SK-N-SH (cell line): Measurements from ENCODE around the gene DMAP1. TPM values are rescaled to one million over a fixed set of nuclear protein-coding genes. Genes with fewer than 3 reads are reported as not detected.

Experiments used
- CTCF ChIA-PET: fragments of 300-600, 350-600 bp; formaldehyde crosslinking; extraction: SDS; loops from one replicate; lab custom pipeline; 2021; lab: Yijun Ruan, JAX
- POLR2A ChIA-PET: fragments of 350-600 bp; sonication (Branson Sonifier 250); formaldehyde crosslinking; extraction: SDS; loops from one replicate; lab custom pipeline; 2020; ENCODE audit warnings: antibody characterized with exemption, inconsistent platforms; lab: Yijun Ruan, JAX
- DNase-seq: peaks from one replicate; pipeline ENCODE4 v3.0.0; 2012
- H2AFZ ChIP-seq: fragments of 200-600 bp; sonication (generic); 2 replicates; pipeline ENCODE4 v1.8.1; 2016; ENCODE audit warnings: antibody characterized with exemption, mild to moderate bottlenecking, low read depth
- H3F3A ChIP-seq: fragments of 200-600 bp; sonication (generic); replicated peaks from 2 replicates; pipeline ENCODE3; 2016; ENCODE audit warnings: antibody characterized with exemption, mild to moderate bottlenecking; ENCODE audit not compliant: insufficient read depth
- H3K27ac ChIP-seq, 2 experiments: fragments of 200-500 bp in 1 of 2; fragments of 200-600 bp in 1 of 2; sonication (Bioruptor generic) in 1 of 2; sonication (generic), shearing (Covaris generic) in 1 of 2; 2 replicates each; pipeline versions ENCODE4 v1.5.1 to v1.6.1; 2014 to 2016; ENCODE audit warnings: low read depth in 2 of 2, inconsistent platforms in 1 of 2, low read length in 1 of 2, mild to moderate bottlenecking in 1 of 2, mixed read lengths in 1 of 2
- H3K27me3 ChIP-seq: fragments of 200-600 bp; sonication (generic), shearing (Covaris generic); 2 replicates; pipeline ENCODE4 v1.6.1; 2016; ENCODE audit warnings: mixed run types; ENCODE audit not compliant: insufficient read depth
- H3K36me3 ChIP-seq, 2 experiments: fragments of 200-500 bp in 1 of 2; fragments of 200-600 bp in 1 of 2; sonication (Bioruptor generic) in 1 of 2; sonication (generic) in 1 of 2; replicated peaks in 1 of 2; 2 replicates each; pipeline versions ENCODE3 to v1.5.1; 2014 to 2016; ENCODE audit warnings: low read length in 1 of 2, mild to moderate bottlenecking in 1 of 2; ENCODE audit not compliant: insufficient read depth in 2 of 2, control insufficient read depth in 1 of 2
- H3K4me1 ChIP-seq, 2 experiments: fragments of 200-500 bp in 1 of 2; fragments of 200-600 bp in 1 of 2; sonication (Bioruptor generic) in 1 of 2; sonication (generic), shearing (Covaris generic) in 1 of 2; 2 replicates each; pipeline versions ENCODE4 v1.5.1 to v1.6.1; 2014 to 2016; ENCODE audit warnings: low read depth in 1 of 2, low read length in 1 of 2, mixed run types in 1 of 2; ENCODE audit not compliant: insufficient read depth in 2 of 2, control insufficient read depth in 1 of 2
- H3K4me2 ChIP-seq: fragments of 200-600 bp; sonication (generic), shearing (Covaris generic); 2 replicates; pipeline ENCODE4 v1.6.1; 2017; ENCODE audit warnings: mixed run types
- H3K4me3 ChIP-seq, 2 experiments: fragments of 200-500 bp in 1 of 2; fragments of 200-600 bp in 1 of 2; sonication (Bioruptor generic) in 1 of 2; sonication (generic), shearing (Covaris generic) in 1 of 2; 2 replicates each; pipeline versions ENCODE4 v1.5.1 to v1.8.1; 2014 to 2016; ENCODE audit warnings: low read depth in 2 of 2, inconsistent platforms in 1 of 2, low read length in 1 of 2, mild to moderate bottlenecking in 1 of 2, mixed read lengths in 1 of 2, moderate library complexity in 1 of 2
- H3K79me2 ChIP-seq: fragments of 200-600 bp; sonication (generic); 2 replicates; pipeline ENCODE4 v1.8.1; 2017; ENCODE audit warnings: mild to moderate bottlenecking; ENCODE audit not compliant: insufficient read depth
- H3K9ac ChIP-seq: fragments of 200-600 bp; sonication (generic); 2 replicates; pipeline ENCODE4 v1.6.1; 2017; ENCODE audit warnings: mixed run types
- H3K9me2 ChIP-seq: fragments of 200-600 bp; sonication (generic); 2 replicates; pipeline ENCODE4 v1.6.1; 2017; ENCODE audit warnings: mixed run types
- H3K9me3 ChIP-seq: fragments of 200-600 bp; sonication (generic); 2 replicates; pipeline ENCODE4 v1.6.1; 2017; ENCODE audit warnings: mixed run types, mild to moderate bottlenecking, moderate library complexity
- H4K20me1 ChIP-seq: fragments of 200-600 bp; sonication (generic); 2 replicates; pipeline ENCODE4 v1.6.1; 2017; ENCODE audit warnings: mild to moderate bottlenecking, mixed run types; ENCODE audit not compliant: insufficient read depth
- CHD2 ChIP-seq: fragments of 150-350 bp; IDR thresholded peaks from 2 replicates; pipeline ENCODE4 v1.6.1; 2018; ENCODE audit warnings: low read length; ENCODE audit not compliant: partially characterized antibody
- ELF1 ChIP-seq: IDR thresholded peaks from 2 replicates; pipeline ENCODE4 v1.4.0; 2012
- EP300 ChIP-seq, 2 experiments: IDR thresholded peaks; 2 replicates each; pipeline versions ENCODE4 v1.4.0 to v1.6.1; 2012; ENCODE audit warnings: borderline replicate concordance in 1 of 2, low read depth in 1 of 2, low read length in 1 of 2
- EZH2phosphoT487 ChIP-seq: fragments of 200-600 bp; sonication (generic); IDR thresholded peaks from 2 replicates; pipeline ENCODE4 v1.6.1; 2017; ENCODE audit warnings: low read depth, mixed run types, mild to moderate bottlenecking, antibody characterized with exemption, moderate library complexity, borderline replicate concordance
- FOSL2 ChIP-seq: IDR thresholded peaks from 2 replicates; pipeline ENCODE4 v1.4.0; 2012; ENCODE audit warnings: low read depth, mild to moderate bottlenecking, moderate library complexity, borderline replicate concordance
- FOXM1 ChIP-seq: IDR thresholded peaks from 2 replicates; pipeline ENCODE4 v1.4.0; 2012; ENCODE audit warnings: low read depth, mild to moderate bottlenecking
- GATA2 ChIP-seq: sonication (generic); formaldehyde crosslinking; IDR thresholded peaks from 2 replicates; pipeline ENCODE4 v1.5.0; 2020; ENCODE audit warnings: mild to moderate bottlenecking, missing genetic modification reagents
- IRF3 ChIP-seq: fragments of 150-350 bp; IDR thresholded peaks from 2 replicates; pipeline ENCODE4 v1.6.1; 2016; ENCODE audit warnings: mild to moderate bottlenecking, low read depth, low read length
- JUND ChIP-seq: IDR thresholded peaks from 2 replicates; pipeline ENCODE4 v1.4.0; 2012
- MEF2A ChIP-seq: IDR thresholded peaks from 2 replicates; pipeline ENCODE4 v1.4.0; 2012; ENCODE audit warnings: low read depth, borderline replicate concordance
- NRF1 ChIP-seq: IDR thresholded peaks from 2 replicates; pipeline ENCODE4 v1.6.1; 2012; ENCODE audit warnings: low read depth, mild to moderate bottlenecking, low read length
- RFX5 ChIP-seq: IDR thresholded peaks from 2 replicates; pipeline ENCODE4 v1.6.1; 2012; ENCODE audit warnings: mild to moderate bottlenecking, improper control_type of control experiment, low read length
- TEAD4 ChIP-seq: IDR thresholded peaks from 2 replicates; pipeline ENCODE4 v1.4.0; 2012; ENCODE audit warnings: mild to moderate bottlenecking, borderline replicate concordance; ENCODE audit not compliant: insufficient read depth
- WGBS: methylation state at CpG from one replicate; pipeline ENCODE4 v1.1.6; 2017; ENCODE audit warnings: low lambda C conversion rate; 5-methylcytosine and 5-hydroxymethylcytosine counted together
- polyA plus RNA-seq, 3 experiments: library from polyadenylated mRNA; depleted of rRNA; stranded (reverse); fragments of >200 nt; gene quantifications; 2 replicates each; pipeline ENCODE4 v1.2.3, GENCODE V29; 2012
- TF ChIP-seq, protein P1 (sequence below): fragments of 200-600 bp; sonication (generic); IDR thresholded peaks from 2 replicates; pipeline ENCODE4 v1.6.1; 2017; ENCODE audit warnings: antibody characterized with exemption, mild to moderate bottlenecking, moderate library complexity
- TF ChIP-seq, protein P2 (sequence below): IDR thresholded peaks from 2 replicates; pipeline ENCODE4; 2012

Gene DMAP1
- polyA plus RNA-seq, 1 of the 3 experiments (the other 2 are of a cell fraction) = 59.6 TPM

GRCh38 chr1:44235808-44236207 is 22.5 kb downstream of the DMAP1 start:
- Histone ChIP-seq H3K9me2 (no peaks in the 10 kb centered on the region), H3F3A (no peaks in the 10 kb centered on the region), H4K20me1 (no peaks in the 10 kb centered on the region), H3K27me3 (no peaks in the 10 kb centered on the region), H3K36me3 (peaks cover 0 to 11% of the 10 kb centered on the region in 2 experiments), H3K27ac (no peak overlapping the region), H3K79me2 (no peaks in the 10 kb centered on the region), H3K9me3 (no peaks in the 10 kb centered on the region), H3K9ac (no peak overlapping the region), H2AFZ (no peak overlapping the region), H3K4me3 (no peak overlapping the region), H3K4me1 (peaks cover 10 to 14% of the 10 kb centered on the region in 2 experiments; a peak in 3 of 4 replicates), H3K4me2 (no peak overlapping the region)
- TF ChIP-seq, protein P1, sequence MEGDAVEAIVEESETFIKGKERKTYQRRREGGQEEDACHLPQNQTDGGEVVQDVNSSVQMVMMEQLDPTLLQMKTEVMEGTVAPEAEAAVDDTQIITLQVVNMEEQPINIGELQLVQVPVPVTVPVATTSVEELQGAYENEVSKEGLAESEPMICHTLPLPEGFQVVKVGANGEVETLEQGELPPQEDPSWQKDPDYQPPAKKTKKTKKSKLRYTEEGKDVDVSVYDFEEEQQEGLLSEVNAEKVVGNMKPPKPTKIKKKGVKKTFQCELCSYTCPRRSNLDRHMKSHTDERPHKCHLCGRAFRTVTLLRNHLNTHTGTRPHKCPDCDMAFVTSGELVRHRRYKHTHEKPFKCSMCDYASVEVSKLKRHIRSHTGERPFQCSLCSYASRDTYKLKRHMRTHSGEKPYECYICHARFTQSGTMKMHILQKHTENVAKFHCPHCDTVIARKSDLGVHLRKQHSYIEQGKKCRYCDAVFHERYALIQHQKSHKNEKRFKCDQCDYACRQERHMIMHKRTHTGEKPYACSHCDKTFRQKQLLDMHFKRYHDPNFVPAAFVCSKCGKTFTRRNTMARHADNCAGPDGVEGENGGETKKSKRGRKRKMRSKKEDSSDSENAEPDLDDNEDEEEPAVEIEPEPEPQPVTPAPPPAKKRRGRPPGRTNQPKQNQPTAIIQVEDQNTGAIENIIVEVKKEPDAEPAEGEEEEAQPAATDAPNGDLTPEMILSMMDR = no peak
- TF ChIP-seq NRF1 = no peak
- TF ChIP-seq GATA2 (CRISPR knock-in tag) = no peak
- TF ChIP-seq RFX5 = no peak
- no peak for TF ChIP-seq MEF2A
- no peak for TF ChIP-seq TEAD4
- no peak for TF ChIP-seq CHD2
- no peak for TF ChIP-seq EZH2phosphoT487
- TF ChIP-seq JUND = no peak
- TF ChIP-seq IRF3 = no peak
- no peak for TF ChIP-seq EP300 (IDR thresholded peaks at IDR 0.05; ENCODE audit: borderline replicate concordance in 1 of 2, low read depth in 1 of 2, low read length in 1 of 2)
- TF ChIP-seq FOSL2 = no peak
- DNase-seq = no peak
- POLR2A ChIA-PET = no interaction called here
- 80% methylated on average over 5 of the region's 5 CpGs for WGBS
- CTCF ChIA-PET = interaction anchor here (1.0 to 6.2 kb wide), 3 partner anchors 18 to 80 kb away, joined by 3 to 47 read pairs (median 6); no protein-coding TSS in a partner anchor

DNA sequence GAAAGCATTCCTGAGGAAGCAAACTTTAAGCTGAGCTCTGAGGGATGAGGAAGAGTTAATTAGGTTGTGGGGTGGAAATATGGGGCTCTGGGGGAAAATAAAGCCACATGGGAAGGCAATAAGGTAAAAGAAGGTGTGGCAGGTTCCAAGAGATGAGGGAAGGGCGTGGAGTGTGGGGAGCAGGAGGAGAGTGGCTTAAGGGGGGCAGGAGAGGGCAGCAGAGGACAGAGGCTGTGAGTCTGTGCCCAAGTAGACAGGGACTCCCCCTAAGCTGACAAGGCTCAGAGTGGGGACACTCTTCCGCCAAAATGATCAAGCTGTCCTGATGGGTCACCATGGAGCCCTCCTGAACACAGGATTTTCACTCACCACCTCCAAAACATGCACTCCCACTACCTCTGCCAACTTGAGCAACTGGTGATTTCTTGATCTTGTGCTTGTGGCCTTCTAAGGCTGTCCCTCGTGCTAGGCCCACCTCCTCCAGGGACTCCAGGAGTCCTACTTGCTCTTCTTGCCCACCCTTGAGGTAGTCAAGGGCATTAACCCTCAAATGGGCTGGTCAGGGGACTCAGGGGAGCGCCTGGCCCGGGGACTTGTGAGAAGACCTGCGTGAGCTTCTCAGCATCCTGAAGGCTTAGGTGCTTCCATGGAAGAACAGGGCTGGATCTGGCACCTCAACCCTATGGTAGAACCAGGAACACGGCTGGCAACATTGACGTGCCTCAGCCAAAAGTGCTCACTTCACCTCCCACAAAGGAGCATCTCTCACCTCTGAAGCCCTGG is 23.4 kb downstream of the DMAP1 start:
- Histone ChIP-seq H3K36me3 (peaks cover 0 to 9% of the 10 kb centered on the region in 2 experiments), H3K27ac (no peak overlapping the region), H3K9me2 (no peaks in the 10 kb centered on the region), H3K27me3 (no peaks in the 10 kb centered on the region), H3K79me2 (no peaks in the 10 kb centered on the region), H3F3A (no peaks in the 10 kb centered on the region), H3K9ac (no peak overlapping the region), H4K20me1 (no peaks in the 10 kb centered on the region), H3K4me2 (no peak overlapping the region), H2AFZ (no peak overlapping the region), H3K4me1 (peaks cover 10 to 22% of the 10 kb centered on the region in 2 experiments; a peak in 3 of 4 replicates), H3K4me3 (no peak overlapping the region), H3K9me3 (no peaks in the 10 kb centered on the region)
- 75% methylated on average over 4 of the region's 8 CpGs for WGBS
- DNase-seq = no peak
- CTCF ChIA-PET = interaction anchor here (0.7 to 6.2 kb wide), 4 partner anchors 18 to 359 kb away, joined by 3 to 47 read pairs (median 4); no protein-coding TSS in a partner anchor
- TF ChIP-seq NRF1 (no peak), GATA2 (CRISPR knock-in tag) (no peak), FOXM1 (no peak), EZH2phosphoT487 (no peak), JUND (no peak), ELF1 (no peak), CHD2 (no peak)
- TF ChIP-seq, protein P2, sequence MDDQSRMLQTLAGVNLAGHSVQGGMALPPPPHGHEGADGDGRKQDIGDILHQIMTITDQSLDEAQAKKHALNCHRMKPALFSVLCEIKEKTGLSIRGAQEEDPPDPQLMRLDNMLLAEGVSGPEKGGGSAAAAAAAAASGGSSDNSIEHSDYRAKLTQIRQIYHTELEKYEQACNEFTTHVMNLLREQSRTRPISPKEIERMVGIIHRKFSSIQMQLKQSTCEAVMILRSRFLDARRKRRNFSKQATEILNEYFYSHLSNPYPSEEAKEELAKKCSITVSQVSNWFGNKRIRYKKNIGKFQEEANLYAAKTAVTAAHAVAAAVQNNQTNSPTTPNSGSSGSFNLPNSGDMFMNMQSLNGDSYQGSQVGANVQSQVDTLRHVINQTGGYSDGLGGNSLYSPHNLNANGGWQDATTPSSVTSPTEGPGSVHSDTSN = no peak
- POLR2A ChIA-PET = no interaction called here
